ENCODE results near the gene RSPRY1. TPM values are rescaled to one million over a fixed set of nuclear protein-coding genes. Genes with fewer than 3 reads are reported as not detected.

Gene RSPRY1
- total and polyA plus RNA-seq, 12 donors: 7.7 to 43.5 (median 25.5) TPM

- Histone ChIP-seq H3K27ac (no peak overlapping the region), H3K27me3 (no peaks in the 10 kb centered on the region), H3K36me3 (replicated peaks in 1 of 2) (no peaks in the 10 kb centered on the region), H3K4me1 (replicated peaks in 1 of 2) (peaks cover 0 to 14% of the 10 kb centered on the region in 2 donors), H3K4me3 (no peak overlapping the region), H3K9me3 (replicated peaks in 1 of 3) (no peaks in the 10 kb centered on the region)
- WGBS, 4 donors: 74 to 91% (median 85%) methylated on average over 10 of the region's 10 CpGs
- intact Hi-C loops (cut with DNase I): no loop called here
- no peak for DNase-seq
- TF ChIP-seq CTCF (IDR thresholded peaks at IDR 0.05): no peak
- no peak for TF ChIP-seq POLR2A (IDR thresholded peaks at IDR 0.05)
Measured at GRCh38 chr16:57138281-57138935, 47.7 kb upstream of the RSPRY1 start.

- Histone ChIP-seq H3K4me1 (replicated peaks in 1 of 2) (peaks cover 0 to 25% of the 10 kb centered on the region in 2 donors), H3K9me3 (replicated peaks in 1 of 3) (no peaks in the 10 kb centered on the region), H3K27me3 (no peaks in the 10 kb centered on the region), H3K36me3 (replicated peaks in 1 of 2) (no peaks in the 10 kb centered on the region), H3K4me3 (no peak overlapping the region), H3K27ac (no peak overlapping the region)
- TF ChIP-seq CTCF (IDR thresholded peaks at IDR 0.05) (no peak), POLR2A (IDR thresholded peaks at IDR 0.05) (no peak)
- DNase-seq: no peak
- intact Hi-C loops (cut with DNase I): no loop called here
- WGBS, 4 donors: 84 to 93% (median 88%) methylated on average over 6 to 7 of the region's 7 CpGs
Measured at GRCh38 chr16:57140931-57141668, 45.0 kb upstream of the RSPRY1 start.

- DNase-seq: no peak
- peaks cover 0 to 31% of the 10 kb centered on the region in 2 donors for H3K4me1 ChIP-seq (replicated peaks in 1 of 2)
- no peak overlapping the region for H3K4me3 ChIP-seq
- H3K27ac ChIP-seq: no peak overlapping the region
- WGBS, 4 donors: 70 to 90% (median 80%) methylated on average over 15 to 16 of the region's 16 CpGs
- no peaks in the 10 kb centered on the region for H3K36me3 ChIP-seq (replicated peaks in 1 of 2)
- TF ChIP-seq POLR2A (IDR thresholded peaks at IDR 0.05): no peak
- TF ChIP-seq CTCF (IDR thresholded peaks at IDR 0.05): no peak
- no peaks in the 10 kb centered on the region for H3K27me3 ChIP-seq
- intact Hi-C loops (cut with DNase I): no loop called here
- no peaks in the 10 kb centered on the region for H3K9me3 ChIP-seq (replicated peaks in 1 of 3)
Measured at GRCh38 chr16:57141822-57142631, 44.1 kb upstream of the RSPRY1 start.

All from adrenal gland (tissue), 12 donors.